DND-41 (cell line): ENCODE measurements around the gene DNAJB1.

Experiments
- ATAC-seq: fragments of 200-7000 bp; cut with Tn5 transposase; 3 replicates; pipeline ENCODE4 v1.9.1; 2021; ENCODE audit warnings: low read depth; ENCODE audit not compliant: insufficient read depth
- DNase-seq: peaks from one replicate; pipeline ENCODE4 v3.0.0-alpha.2; 2020
- H2AFZ ChIP-seq: 2 replicates; pipeline ENCODE4 v1.6.0; 2012; ENCODE audit warnings: low read depth, low read length
- H3K27ac ChIP-seq: 2 replicates; pipeline ENCODE4 v1.5.1; 2012; ENCODE audit warnings: low read length, inconsistent platforms
- H3K27me3 ChIP-seq: fragments of 200-600 bp; sonication (generic); 2 replicates; pipeline ENCODE4 v1.6.0; 2012; ENCODE audit warnings: low read length, mild to moderate bottlenecking, inconsistent platforms; ENCODE audit not compliant: insufficient read depth, poor library complexity
- H3K36me3 ChIP-seq: 2 replicates; pipeline ENCODE4 v1.5.1; 2012; ENCODE audit warnings: low read length, inconsistent platforms; ENCODE audit not compliant: insufficient read depth
- H3K4me1 ChIP-seq: 2 replicates; pipeline ENCODE4 v1.5.1; 2012; ENCODE audit warnings: mild to moderate bottlenecking, low read length; ENCODE audit not compliant: insufficient read depth
- H3K4me2 ChIP-seq: 2 replicates; pipeline ENCODE4 v1.6.0; 2012; ENCODE audit warnings: mild to moderate bottlenecking, moderate library complexity, low read length, inconsistent platforms; ENCODE audit not compliant: insufficient read depth
- H3K4me3 ChIP-seq, 2 experiments: fragments of 200-600 bp in 1 of 2; shearing (Covaris generic) in 1 of 2; 2 replicates each; pipeline ENCODE4 v1.5.1; 2012 to 2016; ENCODE audit warnings: inconsistent platforms in 2 of 2, low read length in 2 of 2, mild to moderate bottlenecking in 2 of 2, low read depth in 1 of 2, moderate library complexity in 1 of 2
- H3K79me2 ChIP-seq: 2 replicates; pipeline ENCODE4 v1.6.0; 2012; ENCODE audit warnings: low read length, inconsistent platforms; ENCODE audit not compliant: insufficient read depth
- H3K9ac ChIP-seq: 2 replicates; pipeline ENCODE4 v1.6.0; 2012; ENCODE audit warnings: low read depth, mild to moderate bottlenecking, inconsistent platforms, low read length, moderate library complexity
- H3K9me3 ChIP-seq: 2 replicates; pipeline ENCODE4 v1.5.1; 2012; ENCODE audit warnings: low read length, moderate library complexity, mild to moderate bottlenecking, inconsistent platforms; ENCODE audit not compliant: insufficient read depth, severe bottlenecking
- H4K20me1 ChIP-seq: 2 replicates; pipeline ENCODE4 v1.6.0; 2012; ENCODE audit warnings: low read length; ENCODE audit not compliant: insufficient read depth
- EZH2 ChIP-seq: IDR thresholded peaks from 3 replicates; pipeline ENCODE4 v1.6.1; 2012; ENCODE audit warnings: borderline replicate concordance, low read depth, mild to moderate bottlenecking, moderate library complexity, low read length, inconsistent platforms; ENCODE audit not compliant: severe bottlenecking
- TF ChIP-seq, protein P1 (sequence below): IDR thresholded peaks from 2 replicates; pipeline ENCODE4 v1.5.1; 2012; ENCODE audit warnings: borderline replicate concordance, low read length, moderate library complexity, mild to moderate bottlenecking; ENCODE audit not compliant: poor library complexity, severe bottlenecking; ENCODE audit errors: extremely low read depth

Gene DNAJB1

DNA sequence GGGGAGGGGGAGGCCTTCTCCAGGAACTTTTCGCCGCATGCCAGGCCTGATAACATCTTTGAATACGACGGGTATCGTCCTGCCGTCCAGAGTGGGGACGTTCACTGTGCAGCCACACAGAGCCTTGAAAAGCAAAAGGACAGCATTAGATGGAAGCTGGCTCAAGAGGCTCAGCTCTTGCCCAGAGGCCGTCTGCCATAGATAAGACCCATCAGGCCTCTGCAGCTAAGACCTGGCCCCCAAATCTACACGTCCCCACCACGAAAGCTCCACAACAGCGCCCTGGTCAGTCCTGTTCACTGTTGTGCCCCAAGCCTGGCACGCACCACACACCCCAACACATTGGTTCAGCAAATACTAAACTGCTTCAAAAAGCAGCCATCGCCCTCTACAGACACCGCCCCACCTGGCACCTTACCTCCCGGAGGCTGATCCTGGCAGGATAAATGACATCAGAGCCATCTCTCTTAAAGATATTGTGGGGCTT, 2.1 kb downstream of the DNAJB1 start:
- Histone ChIP-seq H3K9me3 (no peaks in the 10 kb centered on the region), H3K4me3 (peak overlapping the region; percentile 85 to 92; a peak in 3 of 4 replicates), H2AFZ (no peak overlapping the region), H3K4me1 (peaks cover 44% of the 10 kb centered on the region), H3K27ac (peak overlapping the region; percentile 43), H3K36me3 (peaks cover 35% of the 10 kb centered on the region), H3K9ac (peak overlapping the region; percentile 89), H4K20me1 (peaks cover 40% of the 10 kb centered on the region), H3K27me3 (no peaks in the 10 kb centered on the region), H3K4me2 (peak overlapping the region; percentile 98), H3K79me2 (peaks cover 37% of the 10 kb centered on the region)
- ATAC-seq = no peak
- no peak for DNase-seq
- TF ChIP-seq, protein P1, sequence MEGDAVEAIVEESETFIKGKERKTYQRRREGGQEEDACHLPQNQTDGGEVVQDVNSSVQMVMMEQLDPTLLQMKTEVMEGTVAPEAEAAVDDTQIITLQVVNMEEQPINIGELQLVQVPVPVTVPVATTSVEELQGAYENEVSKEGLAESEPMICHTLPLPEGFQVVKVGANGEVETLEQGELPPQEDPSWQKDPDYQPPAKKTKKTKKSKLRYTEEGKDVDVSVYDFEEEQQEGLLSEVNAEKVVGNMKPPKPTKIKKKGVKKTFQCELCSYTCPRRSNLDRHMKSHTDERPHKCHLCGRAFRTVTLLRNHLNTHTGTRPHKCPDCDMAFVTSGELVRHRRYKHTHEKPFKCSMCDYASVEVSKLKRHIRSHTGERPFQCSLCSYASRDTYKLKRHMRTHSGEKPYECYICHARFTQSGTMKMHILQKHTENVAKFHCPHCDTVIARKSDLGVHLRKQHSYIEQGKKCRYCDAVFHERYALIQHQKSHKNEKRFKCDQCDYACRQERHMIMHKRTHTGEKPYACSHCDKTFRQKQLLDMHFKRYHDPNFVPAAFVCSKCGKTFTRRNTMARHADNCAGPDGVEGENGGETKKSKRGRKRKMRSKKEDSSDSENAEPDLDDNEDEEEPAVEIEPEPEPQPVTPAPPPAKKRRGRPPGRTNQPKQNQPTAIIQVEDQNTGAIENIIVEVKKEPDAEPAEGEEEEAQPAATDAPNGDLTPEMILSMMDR = peak; percentile 23
- no peak for TF ChIP-seq EZH2

DNA sequence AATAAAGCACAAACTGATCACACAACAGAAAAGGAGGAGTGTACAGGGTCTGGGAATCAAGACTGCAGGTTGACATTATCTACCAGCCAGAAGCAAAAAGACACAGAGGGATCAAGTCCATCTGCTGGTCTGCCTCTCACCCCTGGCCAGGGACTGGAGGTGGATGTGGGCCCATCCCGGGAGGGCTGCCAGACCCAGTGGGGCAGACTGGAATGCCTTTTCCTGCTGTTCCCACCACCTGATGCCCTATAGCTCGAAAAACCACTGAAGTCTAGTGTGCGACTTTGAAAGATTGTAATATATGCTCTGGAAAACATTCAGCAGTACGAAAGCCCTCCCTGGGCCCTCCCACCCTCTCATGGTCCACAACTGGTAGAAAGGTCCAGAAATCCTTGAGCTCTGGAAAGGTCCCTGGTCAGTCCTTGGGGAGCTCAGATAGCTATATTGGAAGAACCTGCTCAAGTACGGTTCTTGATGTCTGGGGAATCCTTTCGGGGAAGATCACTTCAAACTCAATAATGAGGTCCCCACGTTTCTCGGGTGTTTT, 2.6 kb downstream of the DNAJB1 start:
- DNase-seq (no peak), ATAC-seq (no peak)
- TF ChIP-seq, protein P1 = no peak
- TF ChIP-seq EZH2 = no peak
- H3K79me2 ChIP-seq = peaks cover 37% of the 10 kb centered on the region
- no peaks in the 10 kb centered on the region for H3K27me3 ChIP-seq
- H4K20me1 ChIP-seq = peaks cover 40% of the 10 kb centered on the region
- peak overlapping the region; percentile 89; the same call in 1 of the 2 replicates for H3K9ac ChIP-seq
- peak overlapping the region; percentile 98 for H3K4me2 ChIP-seq
- H3K4me1 ChIP-seq = peaks cover 44% of the 10 kb centered on the region
- peaks cover 35% of the 10 kb centered on the region for H3K36me3 ChIP-seq
- no peak overlapping the region for H2AFZ ChIP-seq
- H3K9me3 ChIP-seq = no peaks in the 10 kb centered on the region
- H3K4me3 ChIP-seq = peak overlapping the region in 1 of 2 experiments; percentile 85; a peak in 3 of 4 replicates
- peak overlapping the region; percentile 43; the same call in 1 of the 2 replicates for H3K27ac ChIP-seq

DNA sequence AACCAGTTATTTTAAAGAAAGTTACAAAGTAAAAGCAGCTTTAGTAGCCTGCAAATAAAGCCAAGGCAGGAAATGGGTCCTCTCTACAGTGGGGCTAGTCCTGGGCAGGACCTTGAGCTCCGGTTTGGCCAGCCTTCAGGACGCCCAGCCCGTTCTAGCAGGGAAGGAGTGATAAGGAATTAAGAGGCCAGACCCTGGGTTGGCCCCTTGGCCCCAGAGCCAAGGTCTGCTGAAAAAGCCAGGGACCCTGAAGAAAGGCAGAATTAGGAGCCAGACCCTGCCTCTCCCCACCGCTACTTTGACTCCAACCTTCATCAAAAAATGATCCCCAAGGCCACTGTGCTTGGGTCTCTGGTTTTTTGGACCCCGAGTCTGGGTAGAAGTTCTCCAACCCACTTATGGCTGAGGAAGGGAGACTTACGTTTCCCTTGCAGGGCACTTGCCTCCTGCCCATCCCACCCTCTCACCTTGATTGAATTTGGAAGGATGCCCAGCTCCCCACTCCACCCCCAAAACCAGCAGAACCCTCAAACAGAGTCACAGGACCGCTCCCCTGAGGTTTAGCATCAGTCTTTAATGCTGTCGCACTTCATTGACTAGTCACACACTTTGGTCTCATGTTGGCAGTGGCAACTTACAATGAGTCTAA, 3.9 kb downstream of the DNAJB1 start:
- DNase-seq = no peak
- no peaks in the 10 kb centered on the region for H3K27me3 ChIP-seq
- H3K27ac ChIP-seq = no peak overlapping the region
- H3K9ac ChIP-seq = no peak overlapping the region
- peaks cover 35% of the 10 kb centered on the region for H3K36me3 ChIP-seq
- H3K4me3 ChIP-seq = no peak overlapping the region; a peak in 1 of 4 replicates
- H3K4me2 ChIP-seq = peak overlapping the region; percentile 98; the same call in 1 of the 2 replicates
- H2AFZ ChIP-seq = no peak overlapping the region
- no peaks in the 10 kb centered on the region for H3K9me3 ChIP-seq
- peaks cover 40% of the 10 kb centered on the region for H4K20me1 ChIP-seq
- H3K79me2 ChIP-seq = peaks cover 37% of the 10 kb centered on the region
- ATAC-seq = no peak
- TF ChIP-seq, protein P1 = no peak
- TF ChIP-seq EZH2 = no peak
- peaks cover 43% of the 10 kb centered on the region for H3K4me1 ChIP-seq
